Prostate gland (tissue), 2 donors: Measurements from ENCODE around the gene C1orf53. TPM values are rescaled to one million over a fixed set of nuclear protein-coding genes. Genes with fewer than 3 reads are reported as not detected.

Experiments used
- DNase-seq: peaks from one replicate; pipeline ENCODE4 v3.0.0-alpha.2; 2019; ENCODE audit warnings: low spot score
- H3K27ac ChIP-seq, 2 donors: fragments of 200-600 bp; sonication (generic); 2 replicates each; pipeline ENCODE4 v1.5.1; 2017 to 2019
- H3K27me3 ChIP-seq: fragments of 200-600 bp; sonication (generic); replicated peaks from 2 replicates; pipeline ENCODE4 v1.5.1; 2019; ENCODE audit not compliant: insufficient read depth
- H3K36me3 ChIP-seq, 2 donors: fragments of 200-600 bp; sonication (generic); 1 replicate in 1 of 2; 2 replicates in 1 of 2; pipeline versions ENCODE4 v1.5.1 to v1.8.1; 2017 to 2019
- H3K4me1 ChIP-seq: fragments of 200-600 bp; sonication (generic); replicated peaks from 2 replicates; pipeline ENCODE4 v1.5.1; 2019
- H3K4me3 ChIP-seq, 2 donors: fragments of 200-600 bp; sonication (generic); 2 replicates each; pipeline ENCODE4 v1.5.1; 2017 to 2019
- H3K9me3 ChIP-seq: fragments of 200-600 bp; sonication (generic); 2 replicates; pipeline ENCODE4 v1.5.1; 2017
- CTCF ChIP-seq, 4 experiments: fragments of 200-600 bp in 2 of 4; fragments of 450-650 bp in 2 of 4; sonication (generic) in 2 of 4; IDR thresholded peaks; 1 replicate in 3 of 4; 2 replicates in 1 of 4; pipeline ENCODE4 v1.5.1; 2016 to 2019; ENCODE audit warnings: antibody characterized with exemption in 4 of 4, mild to moderate bottlenecking in 2 of 4, moderate library complexity in 2 of 4
- POLR2A ChIP-seq: fragments of 450-650 bp; IDR thresholded peaks from one replicate; pipeline ENCODE4 v1.6.1; 2016; ENCODE audit warnings: antibody characterized with exemption, mild to moderate bottlenecking
- POLR2AphosphoS5 ChIP-seq: sonication (generic); formaldehyde crosslinking; IDR thresholded peaks from one replicate; pipeline ENCODE4 v1.6.1; 2017; ENCODE audit warnings: antibody characterized with exemption
- WGBS: methylation state at CpG from one replicate; pipeline ENCODE4 v1.1.5; 2018; 5-methylcytosine and 5-hydroxymethylcytosine counted together
- intact Hi-C: fragments of 100-400 bp; cut with DNase I; formaldehyde crosslinking; loops from one replicate; pipeline ENCODE4 v1.14.2; 2022
- total RNA-seq, 2 donors: library from RNA; depleted of rRNA; stranded (reverse); fragments of >200 nt; gene quantifications; one replicate each; pipeline ENCODE4 v1.1.0, GENCODE V29; 2016

C1orf53 gene
- total RNA-seq, 2 donors from 2014 or later = 3.9 to 13.2 TPM

GRCh38 chr1:197927908-197928665 lies 25.7 kb downstream of the C1orf53 start:
- 87% methylated on average over 8 of the region's 8 CpGs for WGBS

GRCh38 chr1:197928849-197929336 lies 26.5 kb downstream of the C1orf53 start:
- intact Hi-C loops = loop anchor here (10.0 kb wide), 1 partner anchor 404 kb away; no protein-coding TSS in a partner anchor
- H3K4me3 ChIP-seq = no peak overlapping the region
- TF ChIP-seq POLR2A = no peak
- TF ChIP-seq CTCF (IDR thresholded peaks at IDR 0.05) = no peak
- no peak for TF ChIP-seq POLR2AphosphoS5
- H3K27me3 ChIP-seq = peaks cover 13% of the 10 kb centered on the region
- H3K9me3 ChIP-seq = no peaks in the 10 kb centered on the region
- 7% methylated on average over 15 of the region's 15 CpGs for WGBS
- no peak overlapping the region for H3K27ac ChIP-seq
- DNase-seq = no peak
- no peaks in the 10 kb centered on the region for H3K36me3 ChIP-seq
- H3K4me1 ChIP-seq = no peaks in the 10 kb centered on the region

More at GRCh38 chr1:197927908-197928665, 25.7 kb downstream of the C1orf53 start:
- Histone ChIP-seq H3K4me3 (no peak overlapping the region), H3K27me3 (peaks cover 13% of the 10 kb centered on the region), H3K27ac (no peak overlapping the region), H3K9me3 (no peaks in the 10 kb centered on the region), H3K36me3 (no peaks in the 10 kb centered on the region), H3K4me1 (no peaks in the 10 kb centered on the region)
- intact Hi-C loops = loop anchor here (10.0 kb wide), 1 partner anchor 403 kb away; no protein-coding TSS in a partner anchor
- no peak for DNase-seq
- TF ChIP-seq POLR2AphosphoS5 (no peak), CTCF (IDR thresholded peaks at IDR 0.05) (no peak), POLR2A (no peak)

GRCh38 chr1:197933016-197933415 lies 30.6 kb downstream of the C1orf53 start:
- Histone ChIP-seq H3K4me3 (no peak overlapping the region), H3K27me3 (peaks cover 13% of the 10 kb centered on the region), H3K36me3 (no peaks in the 10 kb centered on the region), H3K4me1 (no peaks in the 10 kb centered on the region), H3K27ac (no peak overlapping the region), H3K9me3 (no peaks in the 10 kb centered on the region)
- TF ChIP-seq POLR2A (no peak), CTCF (IDR thresholded peaks at IDR 0.05) (no peak), POLR2AphosphoS5 (no peak)
- 92% methylated on average over 1 of the region's 1 CpG for WGBS
- no peak for DNase-seq
- intact Hi-C loops = no loop called here

GRCh38 chr1:197933647-197934046 lies 31.2 kb downstream of the C1orf53 start:
- TF ChIP-seq POLR2A (no peak), CTCF (IDR thresholded peaks at IDR 0.05) (no peak), POLR2AphosphoS5 (no peak)
- H3K27me3 ChIP-seq = peaks cover 13% of the 10 kb centered on the region
- no peak overlapping the region for H3K27ac ChIP-seq
- no peaks in the 10 kb centered on the region for H3K36me3 ChIP-seq
- no peaks in the 10 kb centered on the region for H3K9me3 ChIP-seq
- no peaks in the 10 kb centered on the region for H3K4me1 ChIP-seq
- DNase-seq = no peak
- 54% methylated on average over 1 of the region's 1 CpG for WGBS
- intact Hi-C loops = no loop called here
- H3K4me3 ChIP-seq = no peak overlapping the region

GRCh38 chr1:197937381-197937780 lies 35.0 kb downstream of the C1orf53 start:
- intact Hi-C loops = no loop called here
- DNase-seq = no peak
- H3K27ac ChIP-seq = no peak overlapping the region
- H3K36me3 ChIP-seq = no peaks in the 10 kb centered on the region
- H3K4me1 ChIP-seq = no peaks in the 10 kb centered on the region
- WGBS = 95% methylated on average over 2 of the region's 2 CpGs
- H3K9me3 ChIP-seq = no peaks in the 10 kb centered on the region
- no peak overlapping the region for H3K4me3 ChIP-seq
- no peak for TF ChIP-seq CTCF (IDR thresholded peaks at IDR 0.05)
- TF ChIP-seq POLR2A = no peak
- TF ChIP-seq POLR2AphosphoS5 = no peak
- H3K27me3 ChIP-seq = no peaks in the 10 kb centered on the region
